ENCODE data around the gene SKAP1.
"Not testable (repeated sequence)": the region's sequence is repeated elsewhere in the genome, so short reads cannot be mapped to it uniquely, and the experiment has no call there.

Gene SKAP1

GRCh38 chr17:48409607-48410006, 20.4 kb downstream of the SKAP1 start:
- no peak for DNase-seq

DNA sequence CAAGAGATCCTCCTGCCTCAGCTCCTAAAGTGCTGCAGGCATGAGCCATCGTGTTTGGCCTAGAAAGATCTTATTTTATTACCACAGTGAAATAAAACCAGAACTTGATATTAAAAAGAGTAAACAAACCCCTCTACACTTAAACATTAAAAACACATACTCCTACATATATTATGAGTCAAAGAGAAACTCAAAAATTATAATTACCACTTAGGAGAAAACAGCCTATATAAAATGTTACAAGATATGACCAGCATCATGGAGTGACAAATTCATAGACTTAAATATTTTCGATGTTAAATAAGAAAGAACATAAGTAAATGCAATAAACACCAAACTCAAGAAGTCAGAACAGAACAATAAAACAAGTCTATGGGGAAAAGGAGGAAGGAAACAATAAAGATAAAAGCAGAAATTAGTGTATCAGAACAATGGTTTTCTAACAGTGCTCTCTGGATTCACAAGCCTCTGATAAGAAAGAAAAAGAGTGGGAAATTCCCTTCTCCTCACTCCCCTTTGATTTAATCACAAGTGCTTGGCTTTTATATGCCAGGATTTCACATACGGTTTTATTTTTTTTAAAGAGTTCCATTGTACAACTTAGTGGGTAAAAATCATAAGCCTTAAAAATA, 23.0 kb downstream of the SKAP1 start:
- DNase-seq: no peak

DNA sequence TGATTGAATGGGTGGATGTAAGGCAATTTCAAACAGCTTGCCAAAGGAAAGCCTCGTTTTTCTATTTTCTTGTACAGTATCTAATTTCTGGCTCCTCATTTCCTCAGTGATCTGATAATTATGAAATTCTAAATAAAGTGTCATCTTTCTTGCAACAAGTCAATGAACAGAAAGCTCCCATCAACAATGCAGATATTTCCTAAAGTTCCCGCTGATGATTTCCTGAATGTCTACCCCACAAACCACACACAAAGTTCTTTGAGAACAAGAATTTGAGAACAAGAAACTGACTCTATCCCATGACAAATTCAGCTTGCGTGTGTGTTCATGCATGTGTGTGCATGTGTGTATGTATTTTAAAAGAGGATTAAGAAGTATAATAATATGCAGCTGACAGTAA, 35.2 kb downstream of the SKAP1 start:
- no peak for DNase-seq

- no peak for DNase-seq
These were observed 36.7 kb downstream of the SKAP1 start for GRCh38 chr17:48393283-48393682.

GRCh38 chr17:48392857-48393256, 37.2 kb downstream of the SKAP1 start:
- no peak for DNase-seq

DNA sequence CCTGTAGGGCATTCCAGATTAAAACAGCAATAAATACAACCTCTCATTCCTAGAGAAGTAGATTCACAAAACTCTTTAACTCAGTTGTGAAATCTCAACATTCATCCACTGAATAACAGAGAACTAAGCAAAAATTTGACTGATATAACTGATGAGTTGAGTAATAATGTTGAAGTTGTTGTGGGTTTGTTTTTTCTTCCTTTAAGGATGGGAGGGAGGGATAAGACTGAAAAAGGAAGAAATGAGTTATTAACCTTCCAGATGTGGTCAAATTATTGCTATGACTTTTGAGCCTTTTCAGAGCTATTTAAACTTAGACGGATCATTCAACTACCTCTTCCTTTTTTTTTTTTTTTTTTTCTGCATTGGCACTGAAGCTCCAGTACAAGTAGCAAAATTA, 38.6 kb downstream of the SKAP1 start:
- no peak for DNase-seq

- no peak for DNase-seq
These were observed 40.1 kb downstream of the SKAP1 start for GRCh38 chr17:48389903-48390302.

DNA sequence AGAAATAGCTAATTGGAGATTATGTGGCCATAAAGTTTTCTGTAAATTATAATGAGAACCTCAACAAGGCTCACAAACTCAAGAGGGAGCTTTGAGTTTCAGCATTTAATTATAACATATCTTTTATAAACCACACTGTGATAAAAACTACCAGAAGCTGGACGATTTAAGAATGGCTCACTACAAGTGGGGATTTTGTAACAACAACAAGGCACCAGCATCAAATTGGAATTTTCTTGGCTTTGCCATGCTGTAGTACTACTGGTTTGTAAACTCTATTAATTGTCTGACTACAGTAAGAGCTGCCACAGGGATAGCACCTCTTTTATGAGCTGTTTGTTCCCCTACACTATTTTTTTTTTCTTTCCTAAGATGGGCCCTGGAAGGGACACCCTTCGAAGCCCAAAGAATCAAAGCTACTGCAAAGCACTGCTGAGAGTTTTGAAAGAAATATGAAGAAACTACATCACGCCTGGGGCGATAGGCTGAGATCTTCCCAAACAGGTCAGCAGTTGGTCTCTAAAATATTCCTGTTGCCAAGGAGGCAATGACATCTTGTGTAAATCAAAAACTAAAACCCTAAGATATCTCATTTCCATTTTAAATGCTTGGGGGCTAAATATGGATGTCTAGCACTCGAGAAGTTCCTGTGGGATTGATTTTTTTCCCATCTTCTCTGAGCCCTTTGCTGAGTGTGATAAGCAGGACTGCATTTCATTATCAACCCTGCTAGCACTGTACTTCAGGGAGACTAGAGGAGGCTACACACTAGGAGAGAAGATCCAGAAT, 40.9 kb downstream of the SKAP1 start:
- no peak for DNase-seq

DNA sequence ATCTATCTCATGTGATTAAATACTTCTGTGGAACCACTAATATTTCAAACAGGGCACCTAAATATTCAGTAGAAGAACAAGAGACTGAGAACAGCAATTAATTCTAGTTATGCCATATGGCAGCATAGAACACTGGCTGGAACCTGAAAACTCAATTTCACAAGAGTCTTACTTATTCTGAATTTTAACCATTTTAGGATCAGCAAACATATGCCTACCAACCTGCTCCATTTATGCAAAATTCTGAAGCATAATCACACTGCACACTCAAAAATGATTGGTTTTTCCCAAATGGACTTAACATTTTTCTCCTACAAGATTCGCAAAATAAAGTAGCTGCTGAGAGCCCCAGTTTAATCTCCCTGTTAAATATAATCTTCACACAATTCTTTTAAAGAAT, 43.2 kb downstream of the SKAP1 start:
- no peak for DNase-seq

DNA sequence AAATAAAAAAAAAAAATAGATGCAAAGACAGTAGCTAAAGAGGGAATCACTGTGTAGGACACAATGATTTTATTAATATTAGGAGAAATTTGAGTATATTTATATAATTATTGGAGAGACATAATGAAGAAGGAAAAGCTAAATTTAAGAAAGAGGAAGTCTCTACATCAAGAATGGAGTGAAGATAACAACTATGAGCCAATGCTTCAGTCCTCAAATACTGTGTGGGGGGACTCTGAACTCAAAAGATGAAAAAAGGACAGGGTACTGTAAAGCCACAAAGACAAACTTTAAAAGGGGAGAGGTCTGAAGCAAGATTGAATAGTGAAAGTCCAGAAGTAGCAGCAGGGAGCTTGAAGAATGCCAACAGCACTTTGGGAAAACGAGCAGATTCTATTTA, 44.7 kb downstream of the SKAP1 start:
- no peak for DNase-seq

DNA sequence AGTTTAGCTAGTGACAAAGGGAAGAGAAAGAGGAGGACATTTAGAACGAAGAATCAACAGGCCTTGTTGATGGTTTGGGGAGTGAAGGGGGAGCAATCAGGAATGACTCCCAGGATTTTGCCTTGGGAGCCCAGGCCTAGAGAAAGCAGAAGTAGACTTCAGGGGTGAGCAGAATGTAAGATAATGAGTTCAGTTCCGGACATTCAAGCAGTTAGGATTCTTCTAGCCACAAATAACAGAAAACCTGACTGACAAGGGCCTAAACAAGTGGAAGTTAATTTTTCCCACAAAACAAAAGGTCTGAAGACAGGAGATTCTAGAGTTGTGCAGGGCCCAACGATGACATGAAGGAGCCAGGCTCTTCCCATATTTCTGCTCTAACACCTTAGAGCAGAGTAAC, 45.9 kb downstream of the SKAP1 start:
- DNase-seq: no peak

GRCh38 chr17:48382989-48383388, 47.0 kb downstream of the SKAP1 start:
- DNase-seq: no peak

GRCh38 chr17:48378708-48379392, 51.2 kb downstream of the SKAP1 start:
- DNase-seq: no peak

DNA sequence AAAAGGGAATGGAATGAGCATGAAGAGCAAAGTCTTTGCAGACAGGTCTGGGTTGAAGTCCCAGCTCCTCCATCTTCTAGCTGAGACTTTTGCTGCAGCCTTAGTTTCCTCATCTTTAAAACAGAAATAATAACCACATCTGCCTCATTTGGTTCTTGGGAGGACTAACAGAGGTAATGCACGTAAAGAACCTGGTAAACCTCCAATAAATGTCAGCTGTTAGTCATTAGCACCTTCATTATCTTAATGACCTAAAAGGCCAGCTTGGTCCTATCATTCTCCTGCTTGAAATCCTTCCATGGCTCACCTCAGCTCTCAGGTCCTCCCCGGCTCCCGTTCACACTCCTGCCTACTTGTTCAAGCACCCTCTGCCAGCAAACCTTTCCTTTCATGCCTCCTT, 51.8 kb downstream of the SKAP1 start:
- DNase-seq: no peak

DNA sequence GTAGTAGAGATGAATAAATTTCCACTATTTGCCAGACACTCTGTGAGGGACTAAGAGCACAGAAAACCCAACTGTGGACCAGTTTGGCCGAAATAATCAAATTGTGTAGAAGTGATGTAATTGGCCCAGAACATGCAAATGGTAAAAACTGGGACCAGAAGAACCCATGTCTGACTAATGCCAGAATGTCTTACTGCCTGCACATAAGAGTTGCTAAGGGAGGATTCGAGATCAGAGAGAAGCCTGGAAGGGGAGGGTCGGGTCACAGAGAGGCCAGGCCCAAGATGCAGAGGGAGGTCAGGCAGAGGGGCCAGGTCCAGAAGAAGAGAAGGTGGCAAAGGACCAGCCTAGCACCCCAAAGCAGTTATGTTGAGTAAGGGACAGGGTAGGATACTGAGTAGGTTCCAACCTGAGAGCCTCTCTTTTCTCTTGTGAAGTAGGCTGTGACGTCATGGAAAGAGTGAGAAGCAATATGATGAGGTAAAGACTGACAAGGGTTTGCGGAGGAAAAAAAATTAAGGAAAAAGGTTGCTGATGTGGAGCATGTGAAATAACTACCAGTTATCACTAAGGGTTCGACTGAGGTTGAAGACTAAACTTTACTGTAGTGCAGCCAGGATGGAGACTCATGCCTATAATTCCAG, 53.2 kb downstream of the SKAP1 start:
- no peak for DNase-seq

DNA sequence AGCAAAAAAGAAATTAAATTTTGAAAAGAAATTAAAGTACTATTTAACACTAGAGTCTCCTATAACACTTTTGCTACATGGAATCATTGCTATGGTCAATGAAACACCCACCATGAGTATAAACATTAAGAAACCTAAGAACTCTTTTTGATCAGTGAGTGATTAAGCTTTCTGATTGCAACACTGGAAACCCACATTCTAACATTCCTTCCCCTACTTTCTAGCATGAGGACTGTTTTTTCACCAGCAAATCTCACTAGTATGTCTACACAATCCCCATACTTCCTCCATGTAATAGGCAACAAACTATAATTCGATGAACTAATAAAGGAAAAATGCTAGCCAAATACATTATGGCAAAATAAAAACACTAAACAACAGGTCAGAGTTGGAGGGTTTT, 54.7 kb downstream of the SKAP1 start:
- DNase-seq: no peak

DNA sequence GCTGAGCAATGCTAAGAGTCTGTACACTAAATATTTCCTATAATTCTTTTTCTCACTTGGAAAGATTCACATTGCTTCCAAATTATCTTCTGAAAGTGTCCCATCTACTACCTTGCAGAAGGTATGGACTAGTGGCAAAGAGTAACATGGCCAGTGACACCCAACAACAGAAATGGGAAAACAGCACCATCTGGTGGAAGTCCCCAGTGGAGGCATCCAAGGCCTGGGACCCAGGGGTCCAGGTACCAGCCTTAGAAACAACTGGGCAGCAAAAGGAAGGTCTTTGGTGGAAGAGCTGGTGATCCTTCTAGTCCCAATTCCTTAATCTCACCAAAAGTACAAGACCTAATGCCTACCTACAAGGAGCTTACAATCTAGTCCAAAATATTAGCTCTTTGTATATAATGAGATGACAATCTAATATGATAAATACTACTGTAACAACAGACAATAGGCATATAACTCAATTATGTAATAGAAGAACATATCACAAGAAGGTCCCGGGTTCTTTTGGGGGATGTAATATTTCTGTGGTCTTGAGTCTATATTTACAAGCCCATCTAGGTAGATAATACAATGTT, 55.3 kb downstream of the SKAP1 start:
- no peak for DNase-seq

DNA sequence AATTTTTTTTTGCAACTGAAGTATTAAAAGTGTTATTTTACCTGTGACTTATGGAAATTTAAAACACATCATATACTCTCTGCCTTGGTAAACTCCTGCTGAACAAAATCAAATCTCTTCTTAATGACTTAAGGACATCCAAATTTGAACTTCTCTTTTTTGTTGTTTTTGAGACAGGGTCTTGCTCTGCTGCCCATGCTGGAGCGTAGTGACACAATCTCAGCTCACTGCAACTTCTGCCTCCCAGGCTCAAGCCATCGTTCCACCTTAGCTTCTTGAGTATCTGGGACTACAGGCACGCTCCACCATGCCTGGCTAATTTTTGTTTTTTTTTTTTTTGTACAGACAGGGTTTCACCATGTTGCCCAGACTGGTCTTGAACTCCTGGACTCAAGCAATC, 56.1 kb downstream of the SKAP1 start:
- no peak for DNase-seq

DNA sequence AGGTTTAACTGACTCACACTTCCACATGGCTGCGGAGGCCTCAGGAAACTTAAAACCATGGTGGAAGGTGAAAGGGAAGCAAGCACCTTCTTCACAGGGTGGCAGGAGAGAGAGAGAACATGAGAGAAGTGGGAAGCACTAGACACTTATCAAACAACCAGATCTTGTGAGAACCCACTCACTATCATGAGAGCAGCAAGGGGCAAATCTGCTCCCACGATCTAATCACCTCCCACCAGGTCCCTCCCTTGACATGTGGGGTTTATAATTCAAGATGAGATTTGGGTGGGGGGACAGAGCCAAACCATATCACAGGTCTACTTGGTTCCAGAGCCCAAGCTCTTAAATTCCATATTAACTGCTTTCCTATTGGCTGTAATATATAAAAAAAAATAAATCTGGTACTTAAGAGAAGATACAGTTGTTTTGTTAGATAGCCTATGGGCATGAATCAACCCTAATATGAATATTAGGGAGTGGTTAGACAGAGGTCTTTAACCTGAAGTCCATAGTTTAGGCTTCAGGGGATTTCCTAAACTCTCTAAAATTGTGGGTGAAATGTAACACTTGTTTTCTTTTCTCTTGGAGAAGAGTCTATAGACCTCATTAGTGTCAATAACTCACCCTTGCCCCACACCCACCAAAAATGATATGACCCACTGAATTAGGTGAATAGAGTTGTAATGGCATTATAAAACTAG, 56.7 kb downstream of the SKAP1 start:
- DNase-seq: no peak

DNA sequence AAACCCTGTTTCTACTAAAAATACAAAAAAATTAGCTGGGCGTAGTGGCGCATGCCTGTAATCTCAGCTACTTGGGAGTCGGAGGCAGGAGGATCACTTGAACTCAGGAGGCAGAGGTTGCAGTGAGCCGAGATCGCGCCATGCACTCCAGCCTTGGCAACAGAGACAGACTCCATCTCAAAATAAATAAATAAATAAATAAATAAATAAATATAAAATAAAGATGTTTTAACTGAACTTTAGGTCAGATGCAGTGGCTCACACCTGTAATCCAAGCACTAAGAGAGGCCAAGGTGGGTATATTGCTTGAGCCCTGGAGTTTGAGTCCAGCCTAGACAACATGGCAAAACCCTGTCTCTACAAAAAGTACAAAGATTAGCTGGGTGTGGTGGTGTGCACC, 61.0 kb downstream of the SKAP1 start:
- DNase-seq: not testable (repeated sequence)

DNA sequence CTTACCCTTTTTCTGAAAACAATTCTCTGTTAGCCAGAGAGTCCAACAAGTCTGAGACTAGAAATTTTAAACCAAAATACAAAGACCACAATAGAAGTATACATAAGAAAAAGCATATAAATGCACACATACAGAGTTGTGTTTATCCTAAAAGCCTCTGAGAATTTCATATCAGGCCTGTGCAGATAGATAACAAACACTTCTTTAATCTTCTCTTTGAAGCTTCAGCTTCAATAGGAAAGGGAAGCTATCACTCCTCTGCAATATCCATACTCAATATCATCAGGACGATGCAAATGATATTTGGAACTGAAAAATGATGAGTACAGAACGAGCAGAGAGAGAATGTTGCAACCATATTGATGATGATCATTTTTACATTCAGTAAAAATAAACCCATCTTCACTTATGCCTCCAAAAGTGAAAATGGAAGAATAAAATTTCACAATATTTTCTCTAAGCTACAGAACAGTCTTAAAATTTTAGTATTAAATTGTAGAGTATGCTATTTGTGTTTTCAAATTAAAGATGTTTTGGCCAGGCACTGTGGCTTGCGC, 61.6 kb downstream of the SKAP1 start:
- DNase-seq: no peak

DNA sequence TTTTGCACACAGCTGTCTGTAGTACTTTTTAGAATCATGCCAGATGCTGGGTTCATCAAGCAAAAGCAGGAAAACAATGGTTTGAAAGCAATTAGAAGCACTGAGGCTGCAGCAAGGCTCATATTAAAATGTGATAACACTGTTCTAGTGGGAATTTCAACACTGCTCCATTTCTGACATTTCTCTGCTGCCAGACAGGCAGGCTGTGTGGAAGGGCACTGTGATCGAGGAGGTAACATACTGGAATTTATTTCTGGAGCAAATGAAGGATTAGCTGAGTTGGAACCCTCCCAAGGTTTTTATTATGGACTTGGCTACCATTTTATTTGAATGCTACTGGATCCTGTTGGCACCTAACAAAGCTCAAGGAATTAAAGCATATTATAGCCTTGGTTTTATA, 66.9 kb downstream of the SKAP1 start:
- no peak for DNase-seq
